ENCODE measurements around the gene TRERF1.

TRERF1 gene

DNA sequence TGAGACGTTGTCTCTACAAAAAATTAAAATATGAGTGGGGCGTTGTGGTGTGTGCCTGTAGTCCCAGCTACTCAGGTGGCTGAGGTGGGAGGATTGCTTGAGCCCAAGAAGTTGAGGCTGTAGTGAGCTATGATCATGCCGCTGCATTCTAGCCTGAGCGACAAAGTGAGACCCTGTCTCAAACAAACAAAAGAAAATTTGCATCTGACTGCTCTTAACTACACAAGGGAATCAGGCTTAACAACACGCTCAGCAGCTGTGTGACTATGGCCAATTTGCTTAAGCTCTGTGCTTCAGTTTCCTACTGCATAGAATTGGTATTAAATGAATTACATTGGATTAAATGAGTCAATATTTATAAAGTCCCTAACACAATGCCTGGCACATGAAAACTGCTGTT, 209.8 kb downstream of the TRERF1 start:
- no peak overlapping the region for H3K4me3 ChIP-seq (ENCODE audit: low read depth, low read length)
- no peak for DNase-seq (ENCODE audit: low read depth)

DNA sequence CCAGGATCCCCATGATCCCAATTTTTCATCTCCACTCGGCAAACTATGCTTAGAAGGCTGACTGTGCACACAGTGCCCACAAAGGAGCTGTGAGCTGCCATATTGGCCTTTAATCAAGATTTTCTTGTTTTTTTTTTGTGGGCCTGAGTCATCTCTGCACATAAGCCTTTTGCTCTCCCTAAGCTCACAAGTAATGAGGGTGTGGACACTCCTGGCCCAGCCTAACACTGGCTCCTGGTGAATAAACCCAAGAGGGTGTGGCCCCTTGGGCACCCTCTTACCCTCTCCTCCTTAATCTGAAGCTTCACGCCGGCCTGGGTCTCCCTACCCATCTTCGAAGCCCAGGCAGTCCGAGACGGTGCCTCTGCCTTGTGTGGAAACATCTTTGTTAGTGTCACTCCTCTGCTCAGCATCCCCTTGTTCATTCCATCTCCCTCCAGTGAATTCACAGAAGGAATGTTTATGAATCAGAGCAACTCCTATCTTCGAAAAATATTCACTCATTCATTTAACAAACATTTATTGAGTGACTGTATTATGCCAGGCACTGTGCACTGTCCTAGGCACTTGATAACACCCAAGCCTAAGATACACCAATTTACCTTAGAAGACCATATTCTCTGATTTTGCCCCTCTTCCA, 211.9 kb downstream of the TRERF1 start:
- H3K4me3 ChIP-seq (ENCODE audit: low read depth, low read length), result no peak overlapping the region
- DNase-seq (ENCODE audit: low read depth), result no peak

DNA sequence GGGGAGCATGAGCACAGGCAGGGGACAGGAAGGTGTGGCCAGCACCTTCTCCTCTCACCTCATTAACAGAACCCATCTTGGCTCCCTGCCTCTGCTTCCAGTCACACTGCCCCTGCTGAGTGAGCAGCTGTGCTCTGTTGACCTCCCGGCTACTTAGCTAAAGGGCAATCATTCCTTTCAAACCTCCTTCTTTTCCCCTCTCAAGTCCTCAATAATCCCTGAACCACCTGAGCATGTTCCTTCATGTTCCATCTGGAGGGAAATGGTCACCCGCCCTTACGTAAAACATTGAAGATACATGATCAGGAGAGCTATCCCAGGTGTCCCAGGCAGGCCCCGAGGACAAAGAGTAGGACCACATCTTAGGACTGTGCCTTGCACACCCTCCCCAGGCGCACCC, 212.4 kb downstream of the TRERF1 start:
- H3K4me3 ChIP-seq (ENCODE audit: low read depth, low read length), result no peak overlapping the region
- no peak for DNase-seq (ENCODE audit: low read depth)

DNA sequence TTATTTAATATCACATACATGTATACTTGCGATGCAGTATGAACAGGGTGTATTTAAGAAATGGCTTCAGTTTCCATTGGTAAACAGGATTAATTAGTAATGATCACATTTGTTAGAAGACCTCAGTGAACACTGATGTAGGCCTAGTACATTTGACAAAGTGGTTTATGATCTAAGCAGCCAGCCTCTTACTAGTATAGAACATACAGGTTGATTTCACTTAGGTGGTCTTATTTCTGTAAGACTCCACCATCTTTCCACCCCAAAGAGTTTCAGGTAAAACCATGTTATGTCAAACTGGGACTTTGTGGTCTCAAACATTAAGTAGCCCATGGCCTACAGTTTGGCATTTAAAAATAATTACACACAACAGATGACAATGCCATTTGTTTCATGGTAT, 213.9 kb downstream of the TRERF1 start:
- DNase-seq (ENCODE audit: low read depth), result no peak
- no peak overlapping the region for H3K4me3 ChIP-seq (ENCODE audit: low read depth, low read length)

DNA sequence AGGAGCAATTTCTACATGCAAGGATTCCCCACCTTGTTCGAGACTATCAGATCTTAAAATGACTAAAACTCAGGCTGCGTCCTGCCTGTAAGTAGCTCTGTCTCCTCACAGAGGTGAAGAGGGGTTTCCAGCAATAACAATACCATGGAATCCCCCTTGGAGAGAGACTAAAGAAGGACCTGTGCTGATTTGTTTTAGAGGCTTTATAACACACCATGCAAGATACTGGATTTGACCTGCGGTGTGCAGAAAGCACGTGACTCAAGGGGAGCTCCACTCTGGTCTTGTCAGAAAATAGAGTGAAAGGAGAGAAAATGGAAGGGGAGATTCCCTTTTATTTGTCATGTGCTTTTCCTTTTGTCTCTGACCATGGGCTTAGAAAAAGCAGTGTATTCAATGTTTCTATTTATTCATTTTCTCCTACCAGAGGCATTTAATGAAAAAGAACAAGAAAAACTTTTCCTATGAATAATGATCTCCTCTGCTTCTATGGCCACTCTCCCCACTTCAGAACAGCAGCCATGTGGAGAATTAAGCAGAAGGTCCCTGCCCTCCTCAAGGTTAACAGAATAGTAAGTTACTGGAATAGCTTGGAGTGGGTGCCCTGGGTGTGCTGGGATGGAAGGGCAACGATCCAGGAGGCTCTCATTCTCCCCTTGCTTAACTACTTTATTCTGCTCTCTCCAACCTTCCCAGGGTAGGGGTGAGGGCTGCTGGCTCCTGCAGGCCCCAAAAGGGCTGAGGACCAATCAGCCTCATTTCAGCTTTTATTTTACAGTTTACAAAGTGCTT, 214.8 kb downstream of the TRERF1 start:
- DNase-seq (ENCODE audit: low read depth), result no peak
- H3K4me3 ChIP-seq (ENCODE audit: low read depth, low read length), result no peak overlapping the region

DNA sequence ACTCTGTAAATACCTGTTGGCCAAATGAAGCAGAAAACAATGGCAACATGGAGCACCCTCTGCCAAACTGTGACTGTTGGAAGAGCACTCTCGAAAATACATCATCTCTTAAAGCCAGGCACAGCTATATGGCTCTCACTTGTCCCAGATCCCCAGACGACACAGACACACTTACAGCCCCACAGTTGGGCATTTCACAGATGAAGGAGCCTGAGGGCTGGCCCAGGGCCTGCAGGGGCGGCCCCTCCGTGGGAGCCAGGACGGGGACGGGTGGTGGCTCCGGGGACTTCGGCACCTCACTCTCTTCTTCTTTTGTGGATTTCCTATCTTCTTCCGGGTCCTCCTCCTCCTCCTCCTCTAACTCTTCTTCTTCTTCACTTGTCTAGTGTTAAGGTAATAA, 215.7 kb downstream of the TRERF1 start:
- H3K4me3 ChIP-seq (ENCODE audit: low read depth, low read length), result no peak overlapping the region
- DNase-seq (ENCODE audit: low read depth), result no peak

DNA sequence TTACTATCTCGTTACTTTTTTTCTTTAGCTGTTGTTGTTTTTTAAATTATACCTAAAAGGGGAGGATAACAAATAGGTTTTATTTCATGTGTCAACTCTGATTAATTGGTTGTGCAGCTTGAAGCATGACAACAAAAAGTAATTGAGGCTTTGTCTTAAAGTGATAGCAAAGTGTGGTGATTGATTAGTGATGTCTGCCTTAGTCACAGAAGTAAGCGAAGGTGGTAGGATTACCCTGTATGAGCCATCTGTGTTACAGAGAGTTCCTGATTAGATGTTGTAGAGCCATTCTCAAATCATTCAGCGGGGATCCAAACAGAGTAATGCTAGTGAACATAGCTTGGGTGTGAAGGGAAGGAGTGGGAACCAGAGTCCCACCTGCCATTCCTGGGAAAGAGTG, 219.7 kb downstream of the TRERF1 start:
- no peak overlapping the region for H3K4me3 ChIP-seq (ENCODE audit: low read depth, low read length)

DNA sequence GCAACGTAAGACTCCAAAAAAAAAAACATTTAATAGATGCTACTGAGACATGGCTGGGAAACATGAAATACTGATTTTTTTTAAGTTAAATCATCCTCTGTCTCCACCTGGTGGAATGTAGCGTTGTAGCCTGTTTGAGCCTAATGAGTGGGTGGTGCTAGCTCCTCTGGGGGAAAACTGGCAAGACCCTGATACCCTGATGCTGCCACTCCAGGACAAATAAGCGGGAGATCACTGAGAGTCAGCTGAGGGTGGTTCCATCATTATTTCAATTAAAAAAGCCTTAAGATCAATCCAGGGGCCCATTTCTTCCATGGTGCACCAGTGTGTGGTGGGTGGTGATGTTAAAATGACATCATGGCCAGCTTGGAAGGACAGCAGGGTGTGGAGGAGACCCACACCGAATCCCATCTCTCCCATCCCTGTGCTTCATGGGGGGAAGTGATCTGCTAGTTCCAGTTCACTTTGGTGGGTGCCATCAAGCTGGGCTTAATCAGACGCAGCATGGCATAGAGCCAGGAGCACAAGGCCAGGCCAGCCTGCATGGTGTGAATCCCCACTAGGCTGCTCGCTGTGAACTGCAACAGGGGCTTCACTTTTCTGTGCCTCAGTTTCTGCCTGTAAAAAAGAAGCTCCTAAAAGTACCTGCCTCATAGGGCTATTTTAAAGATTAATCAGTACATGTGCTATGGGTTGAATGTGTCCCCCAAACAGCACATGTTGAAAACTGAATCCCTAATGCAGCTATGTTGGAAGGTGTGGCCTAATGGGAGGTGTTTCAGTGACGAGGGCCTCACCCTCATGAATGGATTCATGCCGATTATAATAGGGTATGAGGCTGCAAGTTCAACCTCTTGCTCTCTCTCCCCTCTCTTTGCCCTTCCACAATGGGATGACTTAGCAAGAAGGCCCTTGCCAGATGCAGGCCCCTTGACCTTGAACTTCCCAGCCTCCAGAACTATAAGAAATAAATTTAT, 221.1 kb downstream of the TRERF1 start:
- DNase-seq (ENCODE audit: low read depth), result no peak

More for the DNA sequence above, 219.7 kb downstream of the TRERF1 start:
- DNase-seq (ENCODE audit: low read depth), result no peak

DNA sequence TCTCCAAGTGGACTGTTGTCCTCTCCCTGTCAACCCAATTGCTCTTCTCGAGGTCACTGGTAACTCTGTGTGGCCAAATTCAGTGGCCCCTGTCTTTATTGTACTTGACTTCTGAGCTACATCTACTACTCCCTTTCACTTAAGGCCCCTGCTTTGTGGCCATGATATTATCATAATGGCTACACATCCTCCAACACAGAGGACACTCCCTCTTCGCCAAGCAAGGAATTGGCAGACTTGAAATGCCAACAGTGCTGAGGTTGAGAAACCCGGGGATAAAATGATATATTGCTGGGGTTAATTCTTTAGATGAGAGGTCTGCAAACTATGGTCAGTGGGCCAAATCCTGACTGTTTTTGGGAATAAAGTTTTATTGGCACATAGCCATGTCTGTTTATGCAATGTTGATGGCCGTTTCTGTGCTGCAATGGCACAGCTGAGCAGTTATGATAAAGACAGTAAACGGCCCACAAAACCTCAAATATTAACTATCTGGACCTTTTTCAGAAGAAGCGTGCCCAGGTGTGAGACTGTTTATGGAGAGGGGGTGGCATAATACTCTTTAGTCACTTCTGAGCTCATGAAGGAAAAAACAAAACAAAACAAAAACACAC, 222.1 kb downstream of the TRERF1 start:
- no peak overlapping the region for H3K4me3 ChIP-seq (ENCODE audit: low read depth, low read length)
- no peak for DNase-seq (ENCODE audit: low read depth)

More for the DNA sequence above, 221.1 kb downstream of the TRERF1 start:
- no peak overlapping the region for H3K4me3 ChIP-seq (ENCODE audit: low read depth, low read length)

DNA sequence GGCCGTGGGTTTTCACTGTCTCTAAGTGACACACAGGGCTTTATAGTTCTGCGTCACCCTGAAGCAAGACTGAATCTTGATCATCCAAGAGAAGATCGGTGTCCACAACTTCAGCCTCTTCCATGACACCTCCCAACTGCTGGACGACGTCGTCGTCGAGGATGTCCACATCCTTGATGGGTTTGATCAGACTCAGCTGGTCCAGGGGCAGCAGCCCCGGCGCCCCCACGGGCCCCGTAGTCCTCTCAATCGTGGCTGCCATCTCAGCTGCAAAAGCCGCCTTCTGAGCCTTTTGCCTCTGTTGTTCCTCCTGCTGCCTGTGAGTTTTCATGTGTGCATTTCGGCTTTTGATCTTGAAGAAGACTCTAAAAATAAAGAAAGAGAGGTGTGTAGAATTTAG, 223.4 kb downstream of the TRERF1 start:
- DNase-seq (ENCODE audit: low read depth), result no peak

DNA sequence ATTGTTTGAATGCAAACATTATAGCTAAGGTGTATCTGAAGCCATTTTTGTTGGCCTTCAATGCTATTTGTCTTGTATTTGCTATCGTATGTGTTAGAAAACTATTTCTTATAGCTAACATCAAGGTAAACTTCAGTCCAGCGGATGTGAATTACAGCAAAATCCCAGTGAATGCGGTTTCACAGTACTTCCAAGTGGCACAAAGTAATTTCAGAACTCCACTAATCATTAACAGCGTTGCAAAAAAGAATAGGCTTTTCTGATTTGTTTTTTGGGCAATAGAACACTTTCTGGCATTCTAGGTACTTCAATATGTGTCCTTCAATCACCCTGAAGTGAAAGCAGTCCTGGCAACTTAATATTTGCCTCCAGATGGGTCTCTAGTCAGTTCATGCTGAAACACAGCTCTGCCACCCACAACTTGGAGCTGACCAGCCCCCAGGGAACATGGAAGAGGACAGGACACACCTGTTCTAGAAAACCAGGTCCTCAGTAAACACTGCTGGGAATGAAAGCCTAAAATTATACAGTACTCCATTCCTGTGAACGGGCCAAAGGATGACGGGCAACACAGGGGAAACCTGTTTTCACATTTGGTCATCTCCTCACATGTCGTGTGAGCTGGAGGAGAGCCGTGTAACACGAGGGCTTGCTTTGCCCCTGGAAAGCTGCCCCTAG, 224.4 kb downstream of the TRERF1 start:
- no peak for DNase-seq (ENCODE audit: low read depth)
- H3K4me3 ChIP-seq (ENCODE audit: low read depth, low read length), result no peak overlapping the region

More for the DNA sequence above, 223.4 kb downstream of the TRERF1 start:
- no peak overlapping the region for H3K4me3 ChIP-seq (ENCODE audit: low read depth, low read length)

DNA sequence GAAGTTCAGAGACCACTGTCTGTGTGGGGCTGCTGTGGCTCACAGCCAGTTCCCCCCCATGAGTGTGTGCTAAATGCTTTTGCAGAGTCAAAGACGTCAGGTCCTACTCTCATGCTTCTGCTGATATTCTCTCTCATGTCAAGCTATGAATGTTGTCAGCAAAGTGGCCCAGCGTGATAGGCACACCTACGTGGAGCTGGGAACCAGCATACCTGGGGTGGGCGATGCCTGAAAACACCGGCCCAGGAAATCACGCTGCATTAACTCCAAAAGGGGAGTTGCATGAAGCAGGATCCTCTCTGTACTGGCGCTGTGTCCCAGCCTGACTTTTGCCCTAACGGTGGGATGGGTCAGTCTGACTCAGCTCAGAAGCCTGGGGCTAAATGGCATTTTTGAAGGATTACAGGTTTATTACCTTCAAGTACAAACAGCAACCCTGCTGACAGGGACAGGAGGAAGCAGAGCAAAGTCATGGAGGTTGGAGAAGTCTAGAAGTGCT, 225.0 kb downstream of the TRERF1 start:
- H3K4me3 ChIP-seq (ENCODE audit: low read depth, low read length), result no peak overlapping the region
- no peak for DNase-seq (ENCODE audit: low read depth)

DNA sequence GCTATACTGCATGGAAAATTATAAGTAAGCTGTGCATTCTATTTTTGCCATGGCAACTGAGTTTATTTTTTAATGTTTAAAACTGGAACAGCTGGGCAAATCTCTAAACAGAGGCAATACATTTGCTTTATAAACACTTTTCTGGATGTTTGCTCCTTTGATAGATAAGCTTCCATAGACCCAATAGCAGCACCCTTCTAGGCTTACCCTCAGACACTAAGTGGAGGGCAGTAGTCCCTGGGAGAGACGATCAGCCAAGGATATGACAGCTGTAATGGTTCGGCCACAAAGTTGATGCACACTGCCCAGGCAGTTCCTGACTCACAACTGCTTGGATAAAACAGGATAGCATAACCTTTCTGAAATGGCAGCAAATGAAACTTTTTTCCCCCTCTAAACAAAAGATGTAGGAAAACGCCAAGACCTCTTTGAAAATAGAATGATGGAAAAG, 225.5 kb downstream of the TRERF1 start:
- DNase-seq (ENCODE audit: low read depth), result no peak
- no peak overlapping the region for H3K4me3 ChIP-seq (ENCODE audit: low read depth, low read length)

DNA sequence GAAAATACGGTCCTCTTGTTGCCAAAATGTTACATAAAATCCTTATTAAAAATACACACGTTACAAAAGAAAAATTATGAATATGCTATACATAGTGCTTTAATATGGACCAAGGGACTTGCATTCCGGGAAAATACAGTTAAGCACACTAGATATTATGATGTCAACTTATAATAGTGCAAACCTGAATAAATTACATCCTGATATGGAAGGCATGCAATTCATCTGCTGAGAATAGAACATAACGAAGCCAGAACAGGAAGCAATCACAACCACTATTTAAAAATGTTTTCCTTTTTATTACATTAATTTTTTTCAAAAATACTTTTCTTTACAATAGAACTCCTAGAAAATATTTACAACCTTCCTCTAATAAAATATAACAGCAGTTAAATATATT, 226.3 kb downstream of the TRERF1 start:
- DNase-seq (ENCODE audit: low read depth), result no peak
- no peak overlapping the region for H3K4me3 ChIP-seq (ENCODE audit: low read depth, low read length)

DNA sequence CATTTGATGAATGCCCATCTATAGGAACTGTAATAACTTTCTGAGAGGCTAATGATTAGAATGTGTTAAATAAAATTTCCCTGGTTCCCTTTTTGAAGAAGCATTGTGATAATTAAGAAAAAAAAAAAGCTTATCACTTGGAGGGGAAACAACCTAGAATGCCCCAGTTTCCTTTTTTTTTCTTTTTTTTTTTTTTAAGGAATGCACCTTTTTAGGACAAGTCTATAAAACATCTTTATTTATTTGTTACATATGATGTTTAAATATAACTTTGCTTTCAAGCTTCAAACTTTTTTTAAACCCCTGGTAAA, 226.7 kb downstream of the TRERF1 start:
- H3K4me3 ChIP-seq (ENCODE audit: low read depth, low read length), result no peak overlapping the region
- DNase-seq (ENCODE audit: low read depth), result no peak

DNA sequence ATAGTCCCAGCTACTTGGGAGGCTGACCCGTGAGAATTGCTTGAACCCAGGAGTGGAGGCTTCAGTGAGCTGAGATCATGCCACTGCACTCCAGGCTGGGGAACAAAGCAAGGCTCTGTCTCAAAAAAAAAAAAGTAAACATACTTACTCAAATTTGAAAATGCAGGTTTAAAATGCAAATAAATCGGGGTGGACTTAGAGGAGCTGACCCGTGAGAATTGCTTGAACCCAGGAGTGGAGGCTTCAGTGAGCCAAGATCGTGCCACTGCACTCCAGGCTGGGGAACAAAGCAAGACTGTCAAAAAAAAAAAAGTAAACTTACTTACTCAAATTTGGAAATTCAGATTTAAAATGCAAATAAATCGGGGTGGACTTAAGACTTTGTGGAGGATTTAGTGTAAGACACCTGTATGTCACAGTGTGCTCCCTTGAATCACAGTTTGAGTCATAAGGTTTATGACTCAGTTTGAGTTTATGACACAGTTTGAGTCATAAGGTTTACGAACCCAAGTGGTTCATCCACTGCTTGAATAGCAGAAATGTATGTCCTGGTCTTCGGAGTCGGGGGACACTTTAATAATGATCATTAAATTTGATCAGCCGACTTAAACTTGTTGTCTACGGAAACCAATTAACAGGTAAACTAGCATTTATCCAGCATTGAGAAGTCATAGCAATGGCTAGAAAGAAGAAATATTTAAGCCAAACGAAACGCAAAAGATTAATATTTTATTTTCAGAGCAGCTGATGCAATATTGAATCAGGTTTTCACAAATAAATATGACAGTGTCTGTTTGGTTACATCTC, 227.3 kb downstream of the TRERF1 start:
- peak; percentile 67 for DNase-seq (ENCODE audit: low read depth)
- no peak overlapping the region for H3K4me3 ChIP-seq (ENCODE audit: low read depth, low read length)

DNA sequence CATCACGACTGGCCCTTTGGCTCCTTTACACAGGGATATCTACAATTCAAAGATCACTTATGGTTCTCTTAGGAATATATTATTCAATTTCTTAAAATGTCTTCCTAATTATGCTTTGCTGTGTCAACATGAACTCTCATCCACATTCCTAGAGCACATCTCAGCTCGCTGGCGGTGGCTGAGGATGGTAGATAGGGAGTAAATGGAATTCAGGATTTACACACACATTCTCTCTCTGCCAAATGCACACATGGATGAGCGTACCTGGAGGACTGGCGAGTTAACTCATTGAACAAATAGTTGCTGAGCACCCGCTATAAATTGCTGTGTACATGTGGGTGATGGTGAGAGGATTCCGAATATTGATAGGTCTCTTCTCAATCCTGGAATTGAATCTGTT, 229.3 kb downstream of the TRERF1 start:
- H3K4me3 ChIP-seq (ENCODE audit: low read depth, low read length), result no peak overlapping the region
- DNase-seq (ENCODE audit: low read depth), result no peak

DNA sequence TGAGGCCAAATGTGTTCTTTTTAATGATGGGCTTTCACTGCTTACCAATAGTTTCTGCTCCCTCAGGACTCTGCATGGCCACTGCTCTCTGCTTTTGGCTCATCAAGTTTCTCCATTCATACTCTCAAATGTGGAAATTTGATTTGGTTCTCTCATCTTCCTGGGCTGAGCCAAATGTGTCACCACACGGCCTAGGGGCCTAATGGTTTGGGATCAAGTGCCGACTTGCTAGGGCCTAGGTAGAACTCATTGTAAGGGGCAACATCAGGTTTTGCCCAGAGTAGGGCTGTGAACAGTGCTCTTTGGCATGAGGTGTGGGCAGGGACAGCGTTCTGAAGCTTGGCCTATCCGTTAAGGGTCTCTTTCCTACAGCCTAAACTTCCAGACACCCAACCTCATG, 230.2 kb downstream of the TRERF1 start:
- no peak for DNase-seq (ENCODE audit: low read depth)
- H3K4me3 ChIP-seq (ENCODE audit: low read depth, low read length), result no peak overlapping the region
